ENCODE data around the gene GABBR1.

The GABBR1 gene

GRCh38 chr6:29602564-29603361, 30.2 kb downstream of the GABBR1 start:
- in situ Hi-C loops (cut with HindIII; ENCODE audit: low pct_unique_long_range_greater_than_20kb, low sequenced_read_pairs) = no loop called here
- DNase-seq (ENCODE audit: low read depth in 1 of 2, low spot score in 1 of 2) = peak in 1 of 2 experiments; percentile 29
- no peak for TF ChIP-seq JUND (IDR thresholded peaks at IDR 0.05; ENCODE audit: low read depth)

GRCh38 chr6:29598172-29598747, 34.7 kb downstream of the GABBR1 start:
- TF ChIP-seq JUND (IDR thresholded peaks at IDR 0.05; ENCODE audit: low read depth) = no peak
- no peak for DNase-seq (ENCODE audit: low read depth in 1 of 2, low spot score in 1 of 2)
- in situ Hi-C loops (cut with HindIII; ENCODE audit: low pct_unique_long_range_greater_than_20kb, low sequenced_read_pairs) = no loop called here

DNA sequence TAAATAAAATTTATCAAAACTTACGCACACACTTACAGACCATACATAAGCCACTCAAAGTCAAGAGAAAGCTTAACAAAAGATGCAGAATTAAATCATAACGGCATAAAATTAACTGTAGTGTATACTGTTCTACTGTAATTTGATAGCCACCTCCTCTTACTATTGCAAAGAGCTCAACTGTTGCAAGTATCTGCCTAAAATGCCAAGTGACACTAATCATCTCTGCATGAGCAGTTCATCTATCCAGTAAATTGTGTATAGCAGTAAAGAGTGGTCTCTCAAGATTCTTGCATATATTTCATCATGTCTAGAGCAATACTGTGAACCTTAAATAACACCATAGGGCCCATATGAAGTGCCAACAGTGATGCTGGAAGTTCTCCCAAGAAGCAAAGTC, 35.8 kb downstream of the GABBR1 start:
- DNase-seq (ENCODE audit: low read depth in 1 of 2, low spot score in 1 of 2) = no peak
- TF ChIP-seq JUND (IDR thresholded peaks at IDR 0.05; ENCODE audit: low read depth) = no peak
- in situ Hi-C loops (cut with HindIII; ENCODE audit: low pct_unique_long_range_greater_than_20kb, low sequenced_read_pairs) = no loop called here

DNA sequence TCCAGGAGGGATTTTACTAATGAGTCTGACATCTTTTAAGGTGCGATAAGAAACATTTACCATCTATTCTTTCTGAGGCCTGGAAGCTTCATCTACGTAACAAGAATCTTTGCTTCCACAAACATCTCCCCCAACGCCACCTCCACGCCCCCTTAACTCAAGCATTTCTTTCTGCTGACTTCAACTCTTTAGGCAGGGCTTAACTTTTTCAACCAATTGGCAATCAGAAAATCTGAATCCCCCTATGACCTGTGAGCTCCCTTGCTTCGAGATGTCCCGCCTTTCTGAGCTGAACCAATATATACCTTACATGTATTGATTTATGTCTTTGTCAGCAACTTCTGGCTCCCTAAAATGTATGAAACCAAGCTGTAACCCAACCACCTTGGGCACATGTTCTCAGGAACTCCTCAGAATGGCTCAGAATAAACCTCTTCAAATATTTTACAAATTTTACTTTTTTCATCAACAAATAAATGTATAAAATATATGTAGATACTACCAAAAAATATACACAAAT, 36.5 kb downstream of the GABBR1 start:
- no peak for TF ChIP-seq JUND (IDR thresholded peaks at IDR 0.05; ENCODE audit: low read depth)
- DNase-seq (ENCODE audit: low read depth in 1 of 2, low spot score in 1 of 2) = no peak
- in situ Hi-C loops (cut with HindIII; ENCODE audit: low pct_unique_long_range_greater_than_20kb, low sequenced_read_pairs) = no loop called here

DNA sequence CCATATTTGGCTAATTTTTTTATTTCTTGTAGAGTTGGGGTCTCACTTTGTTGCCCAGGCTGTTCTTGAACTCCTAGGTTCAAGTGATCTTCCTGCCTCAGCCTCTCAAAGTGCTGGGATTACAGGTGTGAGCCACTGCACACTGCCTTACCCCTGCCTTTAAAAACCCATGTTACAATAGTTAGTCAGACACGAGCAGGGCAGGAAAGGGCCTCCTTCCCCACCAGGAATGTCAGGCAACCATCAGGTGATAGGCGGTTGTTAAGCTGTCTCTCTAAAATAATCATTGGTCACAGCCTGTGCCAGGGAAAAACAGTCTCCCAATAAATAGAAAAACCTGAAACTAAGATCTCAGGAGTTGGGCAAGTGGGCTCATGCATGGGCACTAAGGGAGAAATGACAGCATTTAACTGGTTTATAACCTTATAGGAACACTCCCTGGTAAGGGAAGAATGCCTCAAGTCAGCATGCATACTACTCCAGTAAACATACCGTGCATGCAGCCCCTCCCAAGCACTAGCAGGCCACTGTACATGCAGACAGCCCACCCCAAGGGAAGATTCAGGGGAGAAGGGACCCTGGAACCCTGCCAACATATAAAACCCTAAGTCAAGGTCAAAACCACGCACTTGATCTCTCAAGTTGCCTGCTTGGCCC, 39.7 kb downstream of the GABBR1 start:
- DNase-seq (ENCODE audit: low read depth in 1 of 2, low spot score in 1 of 2) = no peak
- in situ Hi-C loops (cut with HindIII; ENCODE audit: low pct_unique_long_range_greater_than_20kb, low sequenced_read_pairs) = no loop called here
- TF ChIP-seq JUND (IDR thresholded peaks at IDR 0.05; ENCODE audit: low read depth) = no peak

- DNase-seq (ENCODE audit: low read depth in 1 of 2, low spot score in 1 of 2) = no peak
- no peak for TF ChIP-seq JUND (IDR thresholded peaks at IDR 0.05; ENCODE audit: low read depth)
- in situ Hi-C loops (cut with HindIII; ENCODE audit: low pct_unique_long_range_greater_than_20kb, low sequenced_read_pairs) = no loop called here
Observed at GRCh38 chr6:29591677-29592076, 41.3 kb downstream of the GABBR1 start.

DNA sequence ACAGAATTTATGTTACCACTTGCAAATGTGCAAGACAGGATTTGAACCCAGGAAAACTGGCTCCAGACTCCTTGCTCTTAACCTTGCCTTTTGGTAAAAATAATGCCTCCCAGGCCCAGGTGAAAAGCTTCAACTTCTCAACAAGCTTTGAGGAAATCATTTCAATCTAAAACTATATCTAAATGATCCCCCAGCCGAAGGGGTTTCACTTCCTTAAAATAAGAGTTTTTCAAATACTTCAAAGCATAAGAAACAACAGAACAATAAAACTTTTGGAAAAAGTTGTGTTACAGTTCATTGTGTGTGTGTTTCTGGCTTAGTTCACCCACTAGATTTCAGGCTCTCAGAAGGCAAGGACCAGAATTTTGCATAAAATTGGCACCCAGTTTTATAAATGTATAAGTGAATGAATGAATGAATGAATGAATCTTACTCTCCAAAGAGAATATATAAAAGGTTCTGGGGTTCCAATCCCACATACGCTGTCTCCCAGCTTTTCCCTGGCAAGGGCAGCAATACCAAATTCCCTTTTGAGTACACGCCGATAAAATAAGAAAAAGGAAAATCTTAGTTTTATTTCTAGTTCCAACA, 42.7 kb downstream of the GABBR1 start:
- DNase-seq (ENCODE audit: low read depth in 1 of 2, low spot score in 1 of 2) = no peak
- in situ Hi-C loops (cut with HindIII; ENCODE audit: low pct_unique_long_range_greater_than_20kb, low sequenced_read_pairs) = no loop called here
- TF ChIP-seq JUND (IDR thresholded peaks at IDR 0.05; ENCODE audit: low read depth) = no peak

- peak; percentile 44 to 67 for DNase-seq (ENCODE audit: low read depth in 1 of 2, low spot score in 1 of 2)
- TF ChIP-seq JUND (IDR thresholded peaks at IDR 0.05; ENCODE audit: low read depth) = no peak
- in situ Hi-C loops (cut with HindIII; ENCODE audit: low pct_unique_long_range_greater_than_20kb, low sequenced_read_pairs) = no loop called here
Observed at GRCh38 chr6:29589423-29590048, 43.4 kb downstream of the GABBR1 start.

DNA sequence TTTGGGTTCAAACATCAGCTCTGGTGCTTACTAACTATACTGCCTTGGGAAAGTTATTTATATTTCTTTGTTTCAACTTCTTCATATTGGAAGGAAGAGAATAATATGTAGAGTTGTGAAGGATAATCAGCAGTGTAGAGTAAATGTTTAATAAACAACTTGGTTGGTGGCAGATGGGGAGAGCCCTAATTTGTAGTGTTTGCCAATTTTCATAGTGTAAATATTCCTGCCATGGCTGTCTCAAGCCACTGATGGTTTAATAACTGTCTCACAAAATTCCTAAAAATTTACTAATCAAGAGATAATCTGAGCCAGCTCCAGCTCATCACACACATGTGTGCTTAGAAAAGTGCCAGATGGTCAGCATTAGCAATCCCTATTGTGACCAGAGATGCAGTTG, 48.2 kb downstream of the GABBR1 start, which contains the start of gene OR2H2:
OR2H2 (plus strand) TSS at position 301 of the 400 bp plus-strand sequence. CDS start 2,824 bp downstream, outside the sequence.
- TF ChIP-seq JUND (IDR thresholded peaks at IDR 0.05; ENCODE audit: low read depth) = no peak
- in situ Hi-C loops (cut with HindIII; ENCODE audit: low pct_unique_long_range_greater_than_20kb, low sequenced_read_pairs) = no loop called here
- DNase-seq (ENCODE audit: low read depth in 1 of 2, low spot score in 1 of 2) = no peak

- no peak for TF ChIP-seq JUND (IDR thresholded peaks at IDR 0.05; ENCODE audit: low read depth)
- no peak for DNase-seq (ENCODE audit: low read depth in 1 of 2, low spot score in 1 of 2)
- in situ Hi-C loops (cut with HindIII; ENCODE audit: low pct_unique_long_range_greater_than_20kb, low sequenced_read_pairs) = no loop called here
Observed at GRCh38 chr6:29577544-29577943, 55.4 kb downstream of the GABBR1 start.

DNA sequence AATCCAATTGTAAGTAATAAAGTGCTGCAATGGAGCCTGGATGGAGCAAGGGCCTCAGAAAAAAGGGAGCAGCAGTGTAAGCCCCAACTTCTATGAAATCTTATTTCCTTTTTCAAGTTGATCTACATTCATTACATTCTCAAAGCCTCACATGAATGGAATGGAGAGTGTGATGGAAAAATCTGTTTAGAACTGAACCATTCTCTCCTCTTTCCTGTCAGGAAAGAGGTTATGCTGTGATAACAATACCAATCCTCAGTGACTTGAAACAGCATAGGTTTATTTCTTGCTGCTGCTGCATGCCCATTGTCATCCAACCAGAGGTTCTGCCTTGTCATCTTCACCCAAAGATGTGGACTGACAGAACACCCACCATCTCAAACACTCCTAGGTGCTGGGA, 56.9 kb downstream of the GABBR1 start:
- in situ Hi-C loops (cut with HindIII; ENCODE audit: low pct_unique_long_range_greater_than_20kb, low sequenced_read_pairs) = no loop called here
- no peak for TF ChIP-seq JUND (IDR thresholded peaks at IDR 0.05; ENCODE audit: low read depth)
- DNase-seq (ENCODE audit: low read depth in 1 of 2, low spot score in 1 of 2) = no peak

DNA sequence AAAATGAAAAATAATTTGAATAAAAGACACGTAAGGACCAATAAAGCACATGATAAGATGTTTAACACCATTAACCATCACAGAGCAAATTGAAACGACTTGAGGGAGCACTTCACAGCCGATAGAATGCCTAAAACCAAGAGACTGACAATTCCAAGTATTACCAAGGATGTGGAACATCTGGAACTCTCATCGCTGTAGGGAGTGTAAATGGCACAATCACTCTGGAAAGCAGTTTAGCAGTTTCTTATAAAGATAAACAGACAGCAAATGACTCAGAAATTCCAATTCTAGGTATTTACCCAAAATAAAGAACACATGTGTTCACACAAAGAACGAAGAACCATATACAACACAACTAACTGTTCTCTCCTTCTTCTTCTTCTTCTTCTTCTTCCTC, 65.0 kb downstream of the GABBR1 start:
- in situ Hi-C loops (cut with HindIII; ENCODE audit: low pct_unique_long_range_greater_than_20kb, low sequenced_read_pairs) = no loop called here
- no peak for TF ChIP-seq JUND (IDR thresholded peaks at IDR 0.05; ENCODE audit: low read depth)
- no peak for DNase-seq (ENCODE audit: low read depth in 1 of 2, low spot score in 1 of 2)

Data from T47D (cell line).